IMR-90 (cell line): ENCODE data around the gene CST1. TPM values are rescaled to one million over a fixed set of nuclear protein-coding genes. Genes with fewer than 3 reads are reported as not detected.

Experiments used
- microRNA-seq, 2 experiments: library from miRNA; stranded (forward) in 1 of 2; unstranded in 1 of 2; fragments of 10-50 nt in 1 of 2; fragments of <30 nt in 1 of 2; gene quantifications in 1 of 2; microRNA quantifications in 1 of 2; one replicate each; pipeline versions ENCODE3 to v1.1.0; 2013 to 2020; ENCODE audit not compliant: insufficient read depth in 1 of 2, insufficient read length in 1 of 2, unreplicated experiment in 1 of 2
- polyA plus RNA-seq, 3 experiments: library from polyadenylated mRNA; depleted of rRNA; stranded (reverse); fragments of >200 nt; gene quantifications; 2 replicates each; pipeline ENCODE4 v1.2.3, GENCODE V29; 2012; ENCODE audit warnings: low replicate concordance in 1 of 3
- small RNA-seq, 5 experiments: library from RNA; depleted of rRNA; stranded (forward); fragments of <200 nt; gene quantifications; one replicate each; pipeline ENCODE3, GENCODE V24; 2012
- total RNA-seq: library from RNA; depleted of rRNA; stranded (reverse); fragments of >200 nt; gene quantifications from 2 replicates; pipeline ENCODE4 v1.2.3, GENCODE V29; 2012; rRNA removed

Gene CST1
- total and polyA plus RNA-seq, 2 of the 4 experiments (the other 2 are of a cell fraction): not detected

Small RNA genes lying within 50 kb of the gene (microRNA-seq; reads per million reads assigned to microRNA genes)
- gene CST2P1 (ENCODE audit: insufficient read depth, insufficient read length): not detected

Small RNA genes lying within 50 kb of the gene (small RNA-seq; reads per million reads assigned to genes)
- 0 reads per million in 5 experiments for gene CST2P1

Other genes starting within 250 kb of the CST1 start
- gene CST9L, start 182.5 kb downstream of the CST1 start, total RNA-seq: not detected in 2 replicates
- gene CST9L, start 182.5 kb downstream of the CST1 start, polyA plus RNA-seq (2012; rRNA removed): not detected in 2 replicates
- gene CST9, start 145.0 kb downstream of the CST1 start, total RNA-seq: not detected in 2 replicates
- gene CST9, start 145.0 kb downstream of the CST1 start, polyA plus RNA-seq (2012; rRNA removed): not detected in 2 replicates
- gene CST3, start 113.0 kb downstream of the CST1 start, total RNA-seq: 26.0 and 30.8 TPM in 2 replicates
- 471 and 531 TPM in 2 replicates for gene CST3, start 113.0 kb downstream of the CST1 start, polyA plus RNA-seq (2012; rRNA removed)
- gene CST4, start 61.9 kb downstream of the CST1 start, total RNA-seq: not detected in 2 replicates
- not detected in 2 replicates for gene CST4, start 61.9 kb downstream of the CST1 start, polyA plus RNA-seq (2012; rRNA removed)
- not detected in 2 replicates for gene CST2, start 75.8 kb upstream of the CST1 start, total RNA-seq
- not detected in 2 replicates for gene CST2, start 75.8 kb upstream of the CST1 start, polyA plus RNA-seq (2012; rRNA removed)
- gene CST5, start 128.8 kb upstream of the CST1 start, total RNA-seq: not detected in 2 replicates
- gene CST5, start 128.8 kb upstream of the CST1 start, polyA plus RNA-seq (2012; rRNA removed): not detected in 2 replicates
- not detected in 2 replicates for gene GGTLC1, start 237.8 kb upstream of the CST1 start, total RNA-seq
- not detected in 2 replicates for gene GGTLC1, start 237.8 kb upstream of the CST1 start, polyA plus RNA-seq (2012; rRNA removed)